A549 (cell line): Measurements from ENCODE around the gene MTG2. TPM values are rescaled to one million over a fixed set of nuclear protein-coding genes. Genes with fewer than 3 reads are reported as not detected.

ENCODE experiments used
- ATAC-seq, 2 experiments: fragments of 200-7000 bp in 1 of 2; fragments of >200 bp in 1 of 2; cut with Nextera tagmentation in 1 of 2; cut with Tn5 transposase in 1 of 2; 3 replicates each; pipeline versions ENCODE4 v1.8.0 to v1.9.1; 2018 to 2020; ENCODE audit warnings: mild to moderate bottlenecking in 1 of 2, moderate library complexity in 1 of 2
- CTCF ChIA-PET: fragments of 300-600 bp; sonication (Branson Sonifier 250); formaldehyde crosslinking; extraction: SDS; loops from one replicate; lab custom pipeline; 2021; ENCODE audit warnings: antibody characterized with exemption, inconsistent platforms; lab: Yijun Ruan, JAX
- POLR2A ChIA-PET: fragments of 350-600 bp; formaldehyde crosslinking; extraction: SDS; loops from one replicate; lab custom pipeline; 2021; ENCODE audit warnings: antibody characterized with exemption, inconsistent platforms; lab: Yijun Ruan, JAX
- DNase-seq, 2 experiments: peaks; one replicate each; pipeline versions ENCODE4 v3.0.0 to v3.0.0-alpha.2; 2011 to 2016; ENCODE audit warnings: low read depth in 1 of 2, low spot score in 1 of 2
- FAIRE-seq: peaks from 2 replicates; lab custom pipeline; 2011; peaks lifted over from hg19 to GRCh38; lab: Jason Lieb, UNC
- H3K27ac ChIP-seq, 2 experiments: fragments of >200 bp; sonication (Bioruptor Twin); formaldehyde crosslinking; 3 replicates each; pipeline ENCODE4 v1.5.1; 2016 to 2017
- H3K4me1 ChIP-seq: fragments of >200 bp; sonication (Bioruptor Twin); formaldehyde crosslinking; 3 replicates; pipeline ENCODE4 v1.6.1; 2016
- H3K4me2 ChIP-seq: fragments of >200 bp; sonication (Bioruptor Twin); formaldehyde crosslinking; 3 replicates; pipeline ENCODE4 v1.6.1; 2016
- H3K4me3 ChIP-seq: fragments of >200 bp; sonication (Bioruptor Twin); formaldehyde crosslinking; 3 replicates; pipeline ENCODE4 v1.5.1; 2016
- H3K9me3 ChIP-seq: fragments of >200 bp; sonication (Bioruptor Twin); formaldehyde crosslinking; 3 replicates; pipeline ENCODE4 v1.6.1; 2016
- BCL3 ChIP-seq: fragments of >200 bp; sonication (Bioruptor Twin); formaldehyde crosslinking; IDR thresholded peaks from 3 replicates; pipeline ENCODE4 v1.6.1; 2016
- BHLHE40 ChIP-seq: IDR thresholded peaks from 2 replicates; pipeline ENCODE4 v1.6.1; 2012; ENCODE audit warnings: low read depth, low read length, inconsistent platforms
- CBX2 ChIP-seq: fragments of 200-600 bp; sonication (generic); IDR thresholded peaks from 2 replicates; pipeline ENCODE4 v1.6.1; 2016; ENCODE audit warnings: low read depth, mild to moderate bottlenecking, borderline replicate concordance
- CEBPB ChIP-seq, 2 experiments: fragments of >200 bp in 1 of 2; sonication (Bioruptor Twin) in 1 of 2; formaldehyde crosslinking in 1 of 2; IDR thresholded peaks; 2 replicates each; pipeline ENCODE4 v1.6.1; 2012 to 2016
- CTCF ChIP-seq: fragments of >200 bp; sonication (Bioruptor Twin); formaldehyde crosslinking; IDR thresholded peaks from 3 replicates; pipeline ENCODE4 v1.5.1; 2016
- EHF ChIP-seq: fragments of 250-450 bp; sonication (Bioruptor Pico); IDR thresholded peaks from 2 replicates; pipeline ENCODE4 v1.5.0; 2020; ENCODE audit warnings: mild to moderate bottlenecking
- FOSB ChIP-seq: fragments of 250-450 bp; sonication (Bioruptor Pico); IDR thresholded peaks from 2 replicates; pipeline ENCODE4 v1.5.0; 2020; ENCODE audit warnings: mild to moderate bottlenecking, moderate library complexity
- HDAC2 ChIP-seq: fragments of 200-600 bp; sonication (generic); IDR thresholded peaks from 2 replicates; pipeline ENCODE4 v1.6.1; 2016
- HOXB5 ChIP-seq: fragments of 250-450 bp; sonication (Bioruptor Pico); IDR thresholded peaks from 2 replicates; pipeline ENCODE4 v1.5.0; 2020; ENCODE audit warnings: mild to moderate bottlenecking, moderate library complexity
- JUN ChIP-seq, 2 experiments: fragments of >200 bp; sonication (Bioruptor Twin); formaldehyde crosslinking; IDR thresholded peaks; 2 replicates in 1 of 2; 3 replicates in 1 of 2; pipeline ENCODE4 v1.6.1; 2016 to 2017
- NR3C1 ChIP-seq: fragments of >200 bp; sonication (Bioruptor Twin); formaldehyde crosslinking; IDR thresholded peaks from 3 replicates; pipeline ENCODE4 v1.6.1; 2017
- PBX3 ChIP-seq: IDR thresholded peaks from 2 replicates; pipeline ENCODE4 v1.6.1; 2012
- RCOR1 ChIP-seq: fragments of 150-350 bp; IDR thresholded peaks from 2 replicates; pipeline ENCODE4 v1.6.1; 2014; ENCODE audit warnings: antibody characterized with exemption, low read length, low read depth
- RNF2 ChIP-seq: fragments of 200-600 bp; sonication (generic); IDR thresholded peaks from 2 replicates; pipeline ENCODE4 v1.6.1; 2016; ENCODE audit warnings: low read depth, mild to moderate bottlenecking, antibody characterized with exemption, moderate library complexity, borderline replicate concordance
- TFCP2L1 ChIP-seq: fragments of 250-450 bp; sonication (Bioruptor Pico); IDR thresholded peaks from 2 replicates; pipeline ENCODE4 v1.5.0; 2021; ENCODE audit warnings: mild to moderate bottlenecking
- TP53 ChIP-seq: fragments of 250-450 bp; sonication (Bioruptor Pico); IDR thresholded peaks from 2 replicates; pipeline ENCODE4 v1.5.0; 2021; ENCODE audit warnings: mild to moderate bottlenecking, moderate library complexity
- ZFP36 ChIP-seq: fragments of 450-650 bp; IDR thresholded peaks from 2 replicates; pipeline ENCODE4 v1.6.1; 2014; ENCODE audit warnings: borderline replicate concordance; ENCODE audit not compliant: partially characterized antibody
- ZNF302 ChIP-seq: fragments of 250-450 bp; sonication (Bioruptor Pico); IDR thresholded peaks from 2 replicates; pipeline ENCODE4 v1.9.0; 2021; ENCODE audit warnings: inconsistent platforms, mild to moderate bottlenecking, moderate library complexity
- WGBS: methylation state at CpG from one replicate; pipeline ENCODE4 v1.1.6; 2017; ENCODE audit errors: missing lambda C conversion rate; 5-methylcytosine and 5-hydroxymethylcytosine counted together
- polyA plus RNA-seq, 4 experiments: library from polyadenylated mRNA; depleted of rRNA in 3 of 4; stranded (reverse); fragments of >200 nt; fragmentation: RNase III in 1 of 4; extraction: RNeasy Plus Mini Kit Qiagen cat#74134 plus additional on column Dnase treatment in 1 of 4; gene quantifications; 2 replicates in 3 of 4; 3 replicates in 1 of 4; pipeline ENCODE4 v1.2.3, GENCODE V29; 2011 to 2017

The MTG2 gene
- polyA plus RNA-seq, 2 of the 4 experiments (the other 2 are of a cell fraction) = 21.9 to 28.7 TPM

- H3K27ac ChIP-seq = no peak overlapping the region
- H3K4me1 ChIP-seq = no peaks in the 10 kb centered on the region
- no peaks in the 10 kb centered on the region for H3K9me3 ChIP-seq
- no peak for FAIRE-seq
- H3K4me3 ChIP-seq = no peak overlapping the region
- ChIA-PET POLR2A (no interaction called here), CTCF (interaction anchor here (0.7 to 2.1 kb wide), 3 partner anchors 9 to 33 kb away, joined by 3 to 6 read pairs (median 3); no protein-coding TSS in a partner anchor)
- ATAC-seq = peak in 1 of 2 experiments; percentile 29; a peak in 2 of 6 replicates
- H3K4me2 ChIP-seq = no peak overlapping the region
- no peak for DNase-seq
- TF ChIP-seq ZFP36 = peak; percentile 81
- no peak for TF ChIP-seq RCOR1
- TF ChIP-seq, all 56 proteins: peak for 1
- WGBS = 37% methylated on average over 22 of the region's 24 CpGs
These were observed 44.1 kb downstream of the MTG2 start for GRCh38 chr20:62226707-62227590.

- H3K4me2 ChIP-seq = no peak overlapping the region
- FAIRE-seq (no peak), DNase-seq (no peak)
- no peak overlapping the region for H3K4me3 ChIP-seq
- 63% methylated on average over 4 of the region's 10 CpGs for WGBS
- CTCF ChIA-PET = interaction anchor here (2.1 kb wide), 1 partner anchor 8 kb away, joined by 6 read pairs; no protein-coding TSS in a partner anchor
- POLR2A ChIA-PET = no interaction called here
- TF ChIP-seq BCL3 = no peak
- TF ChIP-seq, all 56 proteins: peak for 0
- no peaks in the 10 kb centered on the region for H3K9me3 ChIP-seq
- peak; percentile 12 to 21; a peak in 4 of 6 replicates for ATAC-seq
- no peak overlapping the region for H3K27ac ChIP-seq
- H3K4me1 ChIP-seq = no peaks in the 10 kb centered on the region
These were observed 44.8 kb downstream of the MTG2 start for GRCh38 chr20:62227591-62227976.

GRCh38 chr20:62227977-62228958 lies 45.4 kb downstream of the MTG2 start:
- DNase-seq (no peak), FAIRE-seq (no peak)
- POLR2A ChIA-PET = no interaction called here
- 45% methylated on average over 35 of the region's 37 CpGs for WGBS
- CTCF ChIA-PET = interaction anchor here (0.6 kb wide), 1 partner anchor 18 kb away, joined by 3 read pairs; no protein-coding TSS in a partner anchor
- H3K4me3 ChIP-seq = no peak overlapping the region
- TF ChIP-seq ZFP36 (peak; percentile 15), BHLHE40 (no peak)
- TF ChIP-seq, all 56 proteins: peak for 1
- no peak overlapping the region for H3K4me2 ChIP-seq
- no peaks in the 10 kb centered on the region for H3K4me1 ChIP-seq
- no peak overlapping the region for H3K27ac ChIP-seq
- no peaks in the 10 kb centered on the region for H3K9me3 ChIP-seq
- ATAC-seq = peak; percentile 39 to 65

- H3K27ac ChIP-seq = no peak overlapping the region
- H3K9me3 ChIP-seq = no peaks in the 10 kb centered on the region
- CTCF ChIA-PET = no interaction called here
- no peak for DNase-seq
- TF ChIP-seq HOXB5 (CRISPR knock-in tag) = no peak
- no peak for TF ChIP-seq RCOR1
- TF ChIP-seq BCL3 = no peak
- no peak for TF ChIP-seq CEBPB (IDR thresholded peaks at IDR 0.05)
- TF ChIP-seq CTCF = no peak
- no peak for TF ChIP-seq FOSB (CRISPR knock-in tag)
- no peak for TF ChIP-seq JUN (IDR thresholded peaks at IDR 0.05)
- TF ChIP-seq ZFP36 = no peak
- TF ChIP-seq TP53 (CRISPR knock-in tag) = no peak
- TF ChIP-seq RNF2 = no peak
- TF ChIP-seq EHF = no peak
- no peak for TF ChIP-seq PBX3
- TF ChIP-seq ZNF302 (CRISPR knock-in tag) = no peak
- no peak for TF ChIP-seq TFCP2L1 (CRISPR knock-in tag)
- no peak for TF ChIP-seq CBX2
- TF ChIP-seq NR3C1 = no peak
- no peak for TF ChIP-seq HDAC2
- 49% methylated on average over 7 of the region's 7 CpGs for WGBS
- H3K4me3 ChIP-seq = no peak overlapping the region
- H3K4me1 ChIP-seq = no peaks in the 10 kb centered on the region
- POLR2A ChIA-PET = no interaction called here
- no peak for FAIRE-seq
- ATAC-seq = no peak
- no peak overlapping the region for H3K4me2 ChIP-seq
These were observed 46.2 kb downstream of the MTG2 start for GRCh38 chr20:62228982-62229545.
